MM.1S (cell line): ENCODE data around the gene MTMR8.

Experiments
- DNase-seq: peaks from one replicate; pipeline ENCODE4 v3.0.0-alpha.2; 2015
- H2AFZ ChIP-seq: fragments of 300-600 bp; sonication (generic); 2 replicates; pipeline ENCODE4 v1.6.0; 2016; ENCODE audit warnings: antibody characterized with exemption, low read length
- H3F3A ChIP-seq: fragments of 300-600 bp; sonication (generic); 2 replicates; pipeline ENCODE4 v1.6.1; 2016; ENCODE audit warnings: mild to moderate bottlenecking, antibody characterized with exemption, low read length, moderate library complexity, mixed read lengths; ENCODE audit not compliant: insufficient read depth
- H3K27ac ChIP-seq: fragments of 300-600 bp; sonication (generic); 2 replicates; pipeline ENCODE4 v1.5.1; 2016; ENCODE audit warnings: mild to moderate bottlenecking, low read length
- H3K27me3 ChIP-seq: fragments of 300-600 bp; sonication (generic); replicated peaks from 2 replicates; pipeline ENCODE4 v1.6.0; 2016; ENCODE audit warnings: low read length; ENCODE audit not compliant: insufficient read depth
- H3K36me3 ChIP-seq: fragments of 300-600 bp; sonication (generic); replicated peaks from 2 replicates; pipeline ENCODE4 v1.6.1; 2016; ENCODE audit warnings: mild to moderate bottlenecking, low read length, mixed read lengths; ENCODE audit not compliant: insufficient read depth
- H3K4me1 ChIP-seq: fragments of 300-600 bp; sonication (generic); 2 replicates; pipeline ENCODE4 v1.6.1; 2016; ENCODE audit warnings: low read length, mixed read lengths
- H3K4me2 ChIP-seq: fragments of 300-600 bp; sonication (generic); 2 replicates; pipeline ENCODE4 v1.6.0; 2016; ENCODE audit warnings: low read depth, low read length
- H3K4me3 ChIP-seq: fragments of 300-600 bp; sonication (generic); 2 replicates; pipeline ENCODE4 v1.5.1; 2016; ENCODE audit warnings: low read length, mixed read lengths
- H3K79me2 ChIP-seq: fragments of 300-600 bp; sonication (generic); 2 replicates; pipeline ENCODE4 v1.6.1; 2016; ENCODE audit warnings: mixed run types, low read length, mixed read lengths
- H3K9ac ChIP-seq: fragments of 300-600 bp; sonication (generic); 2 replicates; pipeline ENCODE4 v1.6.1; 2016; ENCODE audit warnings: low read length, mixed read lengths
- H3K9me2 ChIP-seq: fragments of 300-600 bp; sonication (generic); replicated peaks from 2 replicates; pipeline ENCODE4 v1.6.1; 2016; ENCODE audit warnings: mild to moderate bottlenecking, low read length, mixed read lengths; ENCODE audit not compliant: insufficient read depth
- H3K9me3 ChIP-seq: fragments of 300-600 bp; sonication (generic); replicated peaks from 2 replicates; pipeline ENCODE4 v1.6.1; 2016; ENCODE audit warnings: mild to moderate bottlenecking, low read length, mixed read lengths; ENCODE audit not compliant: insufficient read depth
- H4K20me1 ChIP-seq: fragments of 300-600 bp; sonication (generic); 2 replicates; pipeline ENCODE4 v1.6.1; 2016; ENCODE audit warnings: mild to moderate bottlenecking, low read length, moderate library complexity, mixed read lengths; ENCODE audit not compliant: insufficient read depth
- EZH2 ChIP-seq: fragments of 300-600 bp; sonication (generic); optimal IDR thresholded peaks from 2 replicates; pipeline ENCODE3; 2017; ENCODE audit warnings: low read depth, mild to moderate bottlenecking, antibody characterized with exemption, low read length, mixed read lengths
- EZH2phosphoT487 ChIP-seq: fragments of 300-600 bp; sonication (generic); IDR thresholded peaks from 2 replicates; pipeline ENCODE4 v1.6.1; 2018; ENCODE audit warnings: antibody characterized with exemption, low read length
- TF ChIP-seq, protein P1 (sequence below): fragments of 300-600 bp; sonication (generic); IDR thresholded peaks from 2 replicates; pipeline ENCODE4 v1.5.1; 2016; ENCODE audit warnings: antibody characterized with exemption, low read length, mixed read lengths

MTMR8 gene

DNA sequence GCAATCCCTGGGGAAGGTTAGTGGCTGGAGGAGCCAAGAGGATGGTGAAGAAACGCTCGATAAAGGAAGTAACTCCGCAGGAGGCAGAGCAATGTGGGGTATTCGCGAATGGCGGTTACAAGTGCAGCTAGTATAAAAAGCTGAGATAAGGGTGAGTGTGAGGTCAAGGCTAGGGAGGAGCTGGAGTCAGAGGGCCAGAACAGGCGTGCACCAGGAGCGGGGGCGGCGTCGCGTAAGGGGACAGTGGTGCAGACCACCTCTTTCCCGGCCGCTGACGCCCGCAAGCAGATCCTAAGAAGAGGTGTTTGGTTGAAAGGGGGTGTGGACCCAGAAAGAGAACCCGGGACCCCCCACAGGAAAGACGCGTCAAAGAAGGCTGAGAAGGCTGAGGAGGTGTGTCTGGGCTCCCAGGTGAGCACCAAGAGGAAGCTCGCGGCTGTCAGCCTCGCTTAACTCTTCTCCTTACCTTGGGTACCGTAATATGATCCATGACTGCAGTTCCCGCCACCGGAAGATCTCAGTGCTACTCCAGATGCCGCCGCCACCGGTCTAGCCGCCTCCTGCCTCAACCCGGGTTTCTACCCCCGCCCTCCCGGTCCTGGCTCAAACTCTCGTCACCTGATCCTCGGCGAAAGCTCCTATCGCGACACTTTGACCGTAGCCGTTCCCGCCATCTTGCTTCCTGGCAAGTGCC is at the start of gene MTMR8:
TSS of gene MTMR8 (minus strand) at position 579 of the 694 bp plus-strand sequence. CDS start at position 490, 89 bp downstream.
- Histone ChIP-seq H3F3A (no peaks in the 10 kb centered on the region), H3K4me2 (peak within 1 kb of the TSS; percentile 47), H3K79me2 (no peaks in the 10 kb centered on the region), H3K9ac (peak within 1 kb of the TSS; percentile 35; the same call in 1 of the 2 replicates), H3K9me3 (no peaks in the 10 kb centered on the region), H3K27me3 (no peaks in the 10 kb centered on the region), H2AFZ (peak within 1 kb of the TSS; percentile 61), H3K4me1 (no peaks in the 10 kb centered on the region), H3K4me3 (peak within 1 kb of the TSS; percentile 68), H3K27ac (no peak within 1 kb of the TSS), H4K20me1 (no peaks in the 10 kb centered on the region), H3K36me3 (no peaks in the 10 kb centered on the region), H3K9me2 (no peaks in the 10 kb centered on the region)
- peak; percentile 66 for DNase-seq
- TF ChIP-seq EZH2phosphoT487 (no peak), EZH2 (no peak)
- TF ChIP-seq, protein P1, sequence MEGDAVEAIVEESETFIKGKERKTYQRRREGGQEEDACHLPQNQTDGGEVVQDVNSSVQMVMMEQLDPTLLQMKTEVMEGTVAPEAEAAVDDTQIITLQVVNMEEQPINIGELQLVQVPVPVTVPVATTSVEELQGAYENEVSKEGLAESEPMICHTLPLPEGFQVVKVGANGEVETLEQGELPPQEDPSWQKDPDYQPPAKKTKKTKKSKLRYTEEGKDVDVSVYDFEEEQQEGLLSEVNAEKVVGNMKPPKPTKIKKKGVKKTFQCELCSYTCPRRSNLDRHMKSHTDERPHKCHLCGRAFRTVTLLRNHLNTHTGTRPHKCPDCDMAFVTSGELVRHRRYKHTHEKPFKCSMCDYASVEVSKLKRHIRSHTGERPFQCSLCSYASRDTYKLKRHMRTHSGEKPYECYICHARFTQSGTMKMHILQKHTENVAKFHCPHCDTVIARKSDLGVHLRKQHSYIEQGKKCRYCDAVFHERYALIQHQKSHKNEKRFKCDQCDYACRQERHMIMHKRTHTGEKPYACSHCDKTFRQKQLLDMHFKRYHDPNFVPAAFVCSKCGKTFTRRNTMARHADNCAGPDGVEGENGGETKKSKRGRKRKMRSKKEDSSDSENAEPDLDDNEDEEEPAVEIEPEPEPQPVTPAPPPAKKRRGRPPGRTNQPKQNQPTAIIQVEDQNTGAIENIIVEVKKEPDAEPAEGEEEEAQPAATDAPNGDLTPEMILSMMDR = no peak

DNA sequence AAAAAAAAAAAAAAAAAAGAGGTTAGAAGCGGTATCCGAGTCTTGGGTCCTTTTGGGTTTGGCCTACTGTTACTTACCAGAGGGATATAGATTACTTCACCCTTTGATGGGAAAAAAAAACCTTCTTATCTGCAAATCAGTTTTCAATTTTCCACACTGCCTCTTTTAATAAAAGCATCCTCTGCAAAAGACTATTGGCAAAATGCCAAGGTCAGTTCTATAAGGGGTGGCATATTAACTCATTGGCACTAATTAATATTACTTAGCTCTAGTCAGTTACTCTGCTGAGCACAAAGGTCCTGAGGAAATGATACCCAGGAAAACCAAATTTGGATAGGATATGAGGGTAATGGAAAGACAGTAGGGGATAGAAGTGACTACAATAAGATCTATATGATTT is 44.3 kb upstream of the MTMR8 start:
- Histone ChIP-seq H3K4me3 (no peak overlapping the region), H3K27ac (no peak overlapping the region), H3K9me3 (no peaks in the 10 kb centered on the region), H3K4me2 (no peak overlapping the region), H3K9me2 (no peaks in the 10 kb centered on the region), H2AFZ (no peak overlapping the region), H4K20me1 (no peaks in the 10 kb centered on the region), H3K79me2 (no peaks in the 10 kb centered on the region), H3K9ac (no peak overlapping the region), H3K36me3 (no peaks in the 10 kb centered on the region), H3K27me3 (no peaks in the 10 kb centered on the region), H3K4me1 (no peaks in the 10 kb centered on the region), H3F3A (no peaks in the 10 kb centered on the region)
- no peak for DNase-seq
- TF ChIP-seq, protein P1 = no peak
- TF ChIP-seq EZH2 = no peak
- no peak for TF ChIP-seq EZH2phosphoT487

DNA sequence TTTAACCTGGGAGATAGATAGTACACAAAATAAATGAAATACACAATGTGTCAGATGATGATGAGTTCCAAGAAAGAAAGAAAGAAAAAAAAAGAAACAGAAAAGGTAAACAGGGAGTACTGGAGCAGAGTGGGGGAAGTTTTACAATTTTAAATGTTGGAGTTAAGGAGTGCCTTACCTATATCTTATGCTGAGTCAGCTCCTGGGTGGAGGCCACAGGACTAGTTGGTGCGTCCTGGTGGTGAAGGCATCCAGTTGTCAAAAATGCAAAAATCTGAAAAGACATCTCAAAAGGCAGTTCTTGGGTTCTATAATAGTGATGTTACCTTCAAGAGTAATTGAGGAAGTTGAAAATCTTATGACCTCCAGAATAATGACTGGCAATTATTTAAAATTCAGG is 42.4 kb upstream of the MTMR8 start:
- no peaks in the 10 kb centered on the region for H3K27me3 ChIP-seq
- no peaks in the 10 kb centered on the region for H3F3A ChIP-seq
- H3K9me2 ChIP-seq = no peaks in the 10 kb centered on the region
- H3K27ac ChIP-seq = no peak overlapping the region
- no peak overlapping the region for H2AFZ ChIP-seq
- DNase-seq = no peak
- H3K36me3 ChIP-seq = no peaks in the 10 kb centered on the region
- no peaks in the 10 kb centered on the region for H3K9me3 ChIP-seq
- no peak overlapping the region for H3K4me3 ChIP-seq
- no peaks in the 10 kb centered on the region for H3K4me1 ChIP-seq
- TF ChIP-seq, protein P1 = no peak
- no peak for TF ChIP-seq EZH2
- TF ChIP-seq EZH2phosphoT487 = no peak
- H3K79me2 ChIP-seq = no peaks in the 10 kb centered on the region
- H4K20me1 ChIP-seq = no peaks in the 10 kb centered on the region
- H3K4me2 ChIP-seq = no peak overlapping the region
- H3K9ac ChIP-seq = no peak overlapping the region
